HFF-Myc (cell line): Measurements from ENCODE around the gene ST6GAL1.
"Not testable (repeated sequence)": the region's sequence is repeated elsewhere in the genome, so short reads cannot be mapped to it uniquely, and the experiment has no call there.

Experiments used
- DNase-seq: peaks from one replicate; pipeline ENCODE4 v3.0.0-alpha.2; 2011; ENCODE audit warnings: low read depth; ENCODE audit errors: extremely low read depth
- H3K4me3 ChIP-seq: replicated peaks from 2 replicates; pipeline ENCODE4 v1.5.1; 2011; ENCODE audit warnings: low read depth, mild to moderate bottlenecking, control low read depth, low read length
- CTCF ChIP-seq: IDR thresholded peaks from 2 replicates; pipeline ENCODE4 v1.5.1; 2012; ENCODE audit warnings: mild to moderate bottlenecking, low read depth, low read length, control low read depth; ENCODE audit errors: missing control alignments

The ST6GAL1 gene

GRCh38 chr3:187051724-187052366 is 121.5 kb downstream of the ST6GAL1 start:
- TF ChIP-seq CTCF: no peak
- H3K4me3 ChIP-seq: no peak overlapping the region
- DNase-seq: no peak

- not testable (repeated sequence) for H3K4me3 ChIP-seq, DNase-seq
Measured at GRCh38 chr3:187052427-187052826, 122.1 kb downstream of the ST6GAL1 start.

- H3K4me3 ChIP-seq: not testable (repeated sequence)
Measured at GRCh38 chr3:187054433-187054832, 124.1 kb downstream of the ST6GAL1 start.

GRCh38 chr3:187057803-187058202 is 127.5 kb downstream of the ST6GAL1 start:
- not testable (repeated sequence) for H3K4me3 ChIP-seq, DNase-seq

More at GRCh38 chr3:187054433-187054832, 124.1 kb downstream of the ST6GAL1 start:
- DNase-seq: not testable (repeated sequence)

- DNase-seq: no peak
- no peak for TF ChIP-seq CTCF
- H3K4me3 ChIP-seq: no peak overlapping the region
Measured at GRCh38 chr3:187061748-187062147, 131.4 kb downstream of the ST6GAL1 start.

- DNase-seq: no peak
- TF ChIP-seq CTCF: no peak
- no peak overlapping the region for H3K4me3 ChIP-seq
Measured at GRCh38 chr3:187062526-187063177, 132.3 kb downstream of the ST6GAL1 start.

GRCh38 chr3:187063286-187064121 is 133.2 kb downstream of the ST6GAL1 start:
- no peak for TF ChIP-seq CTCF
- no peak overlapping the region for H3K4me3 ChIP-seq
- no peak for DNase-seq

- no peak for TF ChIP-seq CTCF
- H3K4me3 ChIP-seq: no peak overlapping the region
- peak; percentile 73 for DNase-seq
Measured at GRCh38 chr3:187064210-187065115, 134.1 kb downstream of the ST6GAL1 start.
